GM19372 (cell line): ENCODE data around the gene HYDIN.
"Not testable (repeated sequence)": the region's sequence is repeated elsewhere in the genome, so short reads cannot be mapped to it uniquely, and the experiment has no call there.

Source experiments
- ATAC-seq: cut with Tn5 transposase; IDR thresholded peaks from one replicate; pipeline ENCODE4 v1.9.1; 2021; ENCODE audit warnings: mild to moderate bottlenecking, low read depth, moderate library complexity; ENCODE audit not compliant: unreplicated experiment

Gene HYDIN

GRCh38 chr16:70884652-70885051 lies 345.9 kb downstream of the HYDIN start:
- ATAC-seq = not testable (repeated sequence)

DNA sequence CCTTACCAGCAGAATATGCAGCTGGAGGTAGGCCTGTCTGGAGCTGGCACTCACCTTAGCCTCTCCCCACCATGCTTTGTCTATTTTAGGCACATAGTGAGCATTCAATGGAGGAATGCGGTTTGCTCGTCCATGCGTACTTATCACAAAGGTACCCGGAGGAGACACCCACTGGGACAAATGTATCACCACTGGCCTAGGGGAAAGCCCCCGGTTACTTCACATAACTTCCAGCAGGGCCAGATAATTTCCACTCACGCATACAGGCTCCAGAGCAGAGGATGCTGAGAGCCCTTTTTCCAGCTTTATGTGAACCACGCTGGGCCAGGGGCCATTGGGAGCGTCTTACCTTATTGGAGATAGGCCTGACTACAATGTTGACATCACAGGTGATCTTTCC lies 348.2 kb downstream of the HYDIN start:
- not testable (repeated sequence) for ATAC-seq

GRCh38 chr16:70877895-70878294 lies 352.6 kb downstream of the HYDIN start:
- ATAC-seq = not testable (repeated sequence)

- ATAC-seq = not testable (repeated sequence)
Measured at GRCh38 chr16:70876442-70876841, 354.1 kb downstream of the HYDIN start.

GRCh38 chr16:70864698-70865097 lies 365.8 kb downstream of the HYDIN start:
- not testable (repeated sequence) for ATAC-seq

DNA sequence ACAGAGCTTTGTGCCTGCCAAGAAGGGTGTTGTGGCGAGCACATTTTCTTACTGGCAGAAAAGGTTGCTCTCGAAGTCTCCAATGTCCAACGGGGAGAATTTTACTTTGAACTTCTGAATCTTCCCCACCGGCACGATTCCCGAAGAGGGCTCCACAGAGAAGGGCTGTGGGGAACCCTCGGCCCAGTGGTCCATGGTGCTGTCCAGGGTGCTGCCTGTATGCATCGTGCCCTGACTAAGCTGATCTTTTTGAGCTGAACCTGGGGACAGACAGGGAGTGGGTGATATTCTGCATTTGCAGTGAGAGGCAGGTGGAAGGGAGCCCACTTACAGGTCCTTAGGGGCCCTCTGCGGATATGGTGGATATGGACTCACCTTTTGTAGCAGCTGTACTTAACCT lies 368.5 kb downstream of the HYDIN start:
- not testable (repeated sequence) for ATAC-seq

GRCh38 chr16:70851299-70851698 lies 379.2 kb downstream of the HYDIN start:
- not testable (repeated sequence) for ATAC-seq

DNA sequence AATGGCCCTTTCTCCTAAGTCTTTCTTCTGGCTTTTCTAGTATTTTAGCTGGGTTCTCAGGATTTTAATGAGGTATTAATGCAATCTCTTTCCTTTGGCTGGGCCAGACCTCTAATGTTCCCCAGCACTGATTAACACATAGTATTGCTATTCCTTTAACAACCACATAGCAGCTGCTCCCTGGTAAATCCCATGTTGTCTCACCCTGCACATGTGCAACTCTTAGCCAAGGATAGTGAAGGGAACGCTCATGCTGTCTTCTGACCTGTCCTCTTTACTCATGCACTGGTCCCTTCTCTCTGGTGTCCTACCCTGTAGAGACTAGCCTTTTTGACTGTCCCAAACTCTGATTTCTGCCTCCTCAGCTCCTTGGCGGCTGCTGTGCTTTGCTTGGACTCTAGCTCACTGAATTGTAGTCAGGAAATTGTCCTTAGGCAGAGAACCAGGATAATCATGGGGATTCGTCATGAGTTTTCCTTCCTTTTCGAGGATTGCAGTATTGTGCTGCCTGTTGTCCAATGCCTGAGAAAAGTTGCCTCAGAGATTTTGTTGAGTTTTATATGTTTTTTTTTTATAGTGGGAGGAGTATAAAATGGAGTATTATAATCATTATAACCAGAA lies 406.9 kb downstream of the HYDIN start:
- ATAC-seq = not testable (repeated sequence)

GRCh38 chr16:70822734-70823133 lies 407.8 kb downstream of the HYDIN start:
- ATAC-seq = not testable (repeated sequence)

DNA sequence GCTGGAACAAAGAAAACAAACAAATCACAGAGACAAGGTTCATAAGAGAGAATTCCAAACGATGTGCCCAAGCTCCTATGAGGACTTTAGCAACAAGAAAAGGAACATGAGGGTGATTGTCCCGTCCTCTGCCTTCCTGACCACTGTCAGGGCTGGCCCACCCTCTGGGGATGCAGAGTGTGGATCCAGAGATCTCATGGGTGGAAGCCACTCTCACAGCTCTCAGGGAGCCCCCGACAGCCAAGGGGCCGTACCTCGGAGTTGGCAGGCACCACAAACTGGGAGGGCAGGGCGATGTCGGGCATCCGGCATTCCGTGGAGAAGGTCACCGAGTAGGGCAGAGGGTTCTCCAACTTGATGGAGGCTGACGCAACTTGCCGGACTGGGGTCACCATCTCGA lies 412.4 kb downstream of the HYDIN start:
- ATAC-seq = not testable (repeated sequence)

GRCh38 chr16:70809392-70810060 lies 421.0 kb downstream of the HYDIN start:
- ATAC-seq = peak; percentile 53

DNA sequence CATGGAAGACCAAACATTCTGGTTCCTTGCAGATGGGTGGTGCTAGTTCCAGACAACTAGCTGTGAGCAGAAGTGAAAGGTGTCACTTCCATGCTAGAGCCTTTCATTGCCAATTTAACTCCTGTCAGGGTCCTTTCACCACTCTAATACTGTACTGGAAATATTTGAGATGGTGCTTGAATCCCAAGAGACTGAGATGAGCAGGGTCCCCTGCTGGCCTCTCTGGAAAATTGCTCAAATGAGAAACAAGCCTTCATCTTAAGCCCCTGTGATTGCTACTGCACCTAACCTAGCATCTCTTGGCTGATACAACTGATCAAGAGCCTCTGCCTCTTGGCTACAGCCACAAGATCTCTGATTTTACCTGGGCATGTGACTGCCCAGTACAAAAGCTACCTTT lies 422.2 kb downstream of the HYDIN start:
- no peak for ATAC-seq

DNA sequence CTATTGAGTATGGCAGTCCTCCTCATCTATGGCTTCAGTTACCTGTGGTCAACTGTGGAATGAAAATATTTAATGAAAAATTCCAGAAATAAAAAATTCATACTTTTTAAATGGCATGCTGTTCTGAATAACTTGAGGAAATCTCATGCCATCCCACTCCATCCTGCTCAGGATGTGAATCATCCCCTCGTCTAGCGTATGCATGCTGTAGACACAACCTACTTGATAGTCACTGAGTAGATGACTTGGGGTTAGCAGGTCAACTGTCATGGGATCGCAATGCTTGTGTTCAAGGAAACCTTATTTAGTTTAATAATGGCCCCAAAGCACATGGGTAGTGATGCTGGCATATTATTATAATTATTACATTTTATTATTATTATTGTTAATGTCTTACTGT lies 424.7 kb downstream of the HYDIN start:
- ATAC-seq = no peak

DNA sequence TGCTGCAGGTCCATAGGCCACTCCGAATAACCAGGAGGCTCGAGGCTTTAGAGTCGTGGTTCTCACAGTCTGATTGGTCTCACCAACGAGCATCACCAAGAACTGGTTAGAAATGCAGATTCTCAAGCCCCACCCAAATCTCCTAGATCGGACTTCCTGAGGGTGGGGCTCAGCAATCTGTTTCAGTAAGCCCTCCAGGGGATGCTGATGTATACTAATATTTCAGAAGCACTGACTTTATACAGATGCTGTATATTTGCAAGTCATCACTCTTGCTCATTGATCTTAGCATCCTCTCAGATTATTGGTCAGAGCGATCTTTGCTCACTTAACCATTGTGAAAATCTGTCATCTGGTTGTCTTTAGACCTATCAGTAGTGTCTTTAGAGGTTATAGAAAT lies 425.1 kb downstream of the HYDIN start:
- no peak for ATAC-seq

- ATAC-seq = no peak
Measured at GRCh38 chr16:70804734-70805169, 425.8 kb downstream of the HYDIN start.

- ATAC-seq = no peak
Measured at GRCh38 chr16:70804153-70804733, 426.3 kb downstream of the HYDIN start.

GRCh38 chr16:70803319-70803718 lies 427.2 kb downstream of the HYDIN start:
- ATAC-seq = no peak

DNA sequence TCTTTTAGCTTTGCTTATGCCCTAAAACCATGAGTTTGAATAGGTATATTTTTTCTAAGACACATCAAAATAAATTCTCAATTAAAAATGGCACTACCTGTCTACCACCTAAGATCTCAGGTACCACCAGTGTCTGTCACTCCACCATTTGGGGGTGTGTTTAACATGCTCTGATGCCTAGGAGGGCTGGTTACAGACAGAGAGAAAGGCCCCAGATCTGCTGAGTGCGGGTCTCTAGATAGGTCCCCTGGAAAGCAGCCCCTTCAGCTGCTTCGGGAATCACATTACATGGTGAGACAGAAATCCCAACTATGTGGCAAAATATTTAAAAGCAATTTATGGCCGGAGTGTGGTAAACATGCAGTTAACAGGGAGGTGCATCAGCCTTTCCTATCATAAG lies 428.9 kb downstream of the HYDIN start:
- ATAC-seq = no peak

DNA sequence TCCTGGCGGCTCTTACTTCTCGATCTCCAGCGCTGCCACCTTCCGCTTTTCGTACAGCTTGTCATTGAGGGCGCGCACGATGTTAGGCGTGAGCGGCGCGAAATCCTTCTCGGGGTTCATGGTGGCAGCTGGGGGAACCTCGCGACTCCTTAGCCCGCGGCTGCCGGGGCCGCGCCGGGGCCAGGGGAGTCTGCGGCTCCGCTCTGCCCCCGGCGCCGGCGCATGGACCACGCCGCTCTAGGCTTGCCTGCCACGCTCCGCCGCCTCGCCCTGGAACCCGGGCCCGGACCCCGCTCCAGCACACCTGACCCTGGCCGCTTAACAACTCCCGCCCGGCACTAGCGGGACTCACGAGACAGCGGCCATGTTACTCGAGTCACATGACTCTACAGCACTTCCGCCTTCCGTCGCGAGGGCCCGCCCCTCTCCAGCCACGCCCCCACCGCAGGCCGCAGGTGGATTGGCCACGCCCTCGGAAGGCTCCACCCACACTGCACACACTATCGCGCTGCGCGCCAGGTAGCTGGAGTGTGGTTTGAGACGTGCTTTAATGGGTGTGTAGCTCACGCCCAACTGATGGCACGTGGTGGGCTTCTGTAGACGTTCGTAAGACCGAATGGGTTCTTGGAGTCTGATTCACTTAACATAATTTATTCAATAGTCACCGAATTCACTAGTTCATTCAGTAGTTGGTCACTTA lies 429.6 kb downstream of the HYDIN start, which contains the start of gene VAC14:
VAC14 (minus strand) TSS at position 378 of the 700 bp plus-strand sequence; CDS start at position 120, 258 bp downstream.
- peak; percentile 95 for ATAC-seq

GRCh38 chr16:70800311-70800710 lies 430.2 kb downstream of the HYDIN start:
- no peak for ATAC-seq

- no peak for ATAC-seq
Measured at GRCh38 chr16:70796301-70796700, 434.2 kb downstream of the HYDIN start.
